HUES6 (cell line): ENCODE results near the gene DHX34.

Experiments used
- H3K27ac ChIP-seq: 2 replicates; pipeline ENCODE4 v1.7.0; 2013; ENCODE audit warnings: low read depth, mild to moderate bottlenecking, low read length, inconsistent platforms
- H3K27me3 ChIP-seq: 2 replicates; pipeline ENCODE4 v1.6.1; 2013; ENCODE audit warnings: low read length; ENCODE audit not compliant: control insufficient read depth, insufficient read depth
- H3K36me3 ChIP-seq: 2 replicates; pipeline ENCODE4 v1.6.1; 2013; ENCODE audit warnings: low read length; ENCODE audit not compliant: control insufficient read depth, insufficient read depth
- H3K4me1 ChIP-seq: 2 replicates; pipeline ENCODE4 v1.6.1; 2013; ENCODE audit warnings: low read length; ENCODE audit not compliant: control insufficient read depth, insufficient read depth
- H3K4me3 ChIP-seq: 2 replicates; pipeline ENCODE4 v1.5.1; 2013; ENCODE audit warnings: low read depth, low read length
- H3K9ac ChIP-seq: one replicate; pipeline ENCODE4 v1.6.1; 2013; ENCODE audit warnings: mild to moderate bottlenecking, low read length
- H3K9me3 ChIP-seq: 2 replicates; pipeline ENCODE4 v1.6.1; 2013; ENCODE audit warnings: low read depth, low read length; ENCODE audit not compliant: control insufficient read depth, insufficient read depth

DHX34 gene

GRCh38 chr19:47312366-47313006 is 36.6 kb upstream of the DHX34 start:
- Histone ChIP-seq H3K27me3 (no peaks in the 10 kb centered on the region), H3K36me3 (no peaks in the 10 kb centered on the region), H3K9ac (no peak overlapping the region), H3K27ac (no peak overlapping the region), H3K9me3 (no peaks in the 10 kb centered on the region), H3K4me3 (no peak overlapping the region), H3K4me1 (peaks cover 2% of the 10 kb centered on the region; the same call in 1 of the 2 replicates)

DNA sequence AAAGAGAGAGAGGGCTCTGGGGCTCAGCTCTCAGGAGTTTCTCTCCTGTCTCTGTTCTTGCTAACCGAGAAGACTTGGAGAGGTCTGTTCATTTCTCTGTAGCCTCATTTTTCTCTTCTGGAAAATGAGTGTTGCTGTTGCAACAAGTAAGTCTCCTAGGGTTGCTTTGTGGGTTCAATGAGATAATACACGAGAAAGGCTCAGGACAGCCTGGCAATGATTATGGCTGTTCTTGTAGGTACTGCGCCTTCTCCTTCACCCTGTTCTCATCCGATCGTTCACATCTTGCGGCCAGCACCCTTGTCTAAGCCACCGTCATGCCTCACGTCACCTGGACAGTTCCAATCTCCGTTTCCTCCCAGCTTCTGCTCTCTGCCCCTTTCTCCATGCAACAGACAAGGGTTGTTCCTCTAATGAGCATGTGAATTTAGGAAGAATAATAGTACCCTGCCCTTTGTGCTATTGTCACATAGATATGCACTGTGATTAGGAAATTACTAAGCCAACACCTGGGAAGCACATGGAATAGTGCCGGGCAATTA is 35.3 kb upstream of the DHX34 start:
- H3K36me3 ChIP-seq = no peaks in the 10 kb centered on the region
- peaks cover 2% of the 10 kb centered on the region; the same call in 1 of the 2 replicates for H3K4me1 ChIP-seq
- H3K27me3 ChIP-seq = no peaks in the 10 kb centered on the region
- no peak overlapping the region for H3K27ac ChIP-seq
- no peaks in the 10 kb centered on the region for H3K9me3 ChIP-seq
- no peak overlapping the region for H3K9ac ChIP-seq
- no peak overlapping the region for H3K4me3 ChIP-seq

GRCh38 chr19:47315125-47315821 is 33.8 kb upstream of the DHX34 start:
- Histone ChIP-seq H3K4me3 (no peak overlapping the region), H3K36me3 (no peaks in the 10 kb centered on the region), H3K9me3 (no peaks in the 10 kb centered on the region), H3K4me1 (peaks cover 2% of the 10 kb centered on the region; the same call in 1 of the 2 replicates), H3K27me3 (no peaks in the 10 kb centered on the region), H3K9ac (no peak overlapping the region), H3K27ac (no peak overlapping the region)

- Histone ChIP-seq H3K4me3 (no peak overlapping the region), H3K27me3 (no peaks in the 10 kb centered on the region), H3K4me1 (peaks cover 2% of the 10 kb centered on the region; the same call in 1 of the 2 replicates), H3K9me3 (no peaks in the 10 kb centered on the region), H3K27ac (no peak overlapping the region), H3K36me3 (no peaks in the 10 kb centered on the region), H3K9ac (no peak overlapping the region)
Measured at GRCh38 chr19:47316513-47316912, 32.6 kb upstream of the DHX34 start.

DNA sequence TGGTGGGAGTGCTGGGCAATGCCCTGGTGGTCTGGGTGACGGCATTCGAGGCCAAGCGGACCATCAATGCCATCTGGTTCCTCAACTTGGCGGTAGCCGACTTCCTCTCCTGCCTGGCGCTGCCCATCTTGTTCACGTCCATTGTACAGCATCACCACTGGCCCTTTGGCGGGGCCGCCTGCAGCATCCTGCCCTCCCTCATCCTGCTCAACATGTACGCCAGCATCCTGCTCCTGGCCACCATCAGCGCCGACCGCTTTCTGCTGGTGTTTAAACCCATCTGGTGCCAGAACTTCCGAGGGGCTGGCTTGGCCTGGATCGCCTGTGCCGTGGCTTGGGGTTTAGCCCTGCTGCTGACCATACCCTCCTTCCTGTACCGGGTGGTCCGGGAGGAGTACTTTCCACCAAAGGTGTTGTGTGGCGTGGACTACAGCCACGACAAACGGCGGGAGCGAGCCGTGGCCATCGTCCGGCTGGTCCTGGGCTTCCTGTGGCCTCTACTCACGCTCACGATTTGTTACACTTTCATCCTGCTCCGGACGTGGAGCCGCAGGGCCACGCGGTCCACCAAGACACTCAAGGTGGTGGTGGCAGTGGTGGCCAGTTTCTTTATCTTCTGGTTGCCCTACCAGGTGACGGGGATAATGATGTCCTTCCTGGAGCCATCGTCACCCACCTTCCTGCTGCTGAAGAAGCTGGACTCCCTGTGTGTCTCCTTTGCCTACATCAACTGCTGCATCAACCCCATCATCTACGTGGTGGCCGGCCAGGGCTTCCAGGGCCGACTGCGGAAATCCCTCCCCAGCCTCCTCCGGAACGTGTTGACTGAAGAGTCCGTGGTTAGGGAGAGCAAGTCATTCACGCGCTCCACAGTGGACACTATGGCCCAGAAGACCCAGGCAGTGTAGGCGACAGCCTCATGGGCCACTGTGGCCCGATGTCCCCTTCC is 28.9 kb upstream of the DHX34 start:
- no peaks in the 10 kb centered on the region for H3K27me3 ChIP-seq
- H3K9me3 ChIP-seq = no peaks in the 10 kb centered on the region
- no peak overlapping the region for H3K4me3 ChIP-seq
- peaks cover 2% of the 10 kb centered on the region; the same call in 1 of the 2 replicates for H3K4me1 ChIP-seq
- no peak overlapping the region for H3K27ac ChIP-seq
- no peaks in the 10 kb centered on the region for H3K36me3 ChIP-seq
- H3K9ac ChIP-seq = no peak overlapping the region

DNA sequence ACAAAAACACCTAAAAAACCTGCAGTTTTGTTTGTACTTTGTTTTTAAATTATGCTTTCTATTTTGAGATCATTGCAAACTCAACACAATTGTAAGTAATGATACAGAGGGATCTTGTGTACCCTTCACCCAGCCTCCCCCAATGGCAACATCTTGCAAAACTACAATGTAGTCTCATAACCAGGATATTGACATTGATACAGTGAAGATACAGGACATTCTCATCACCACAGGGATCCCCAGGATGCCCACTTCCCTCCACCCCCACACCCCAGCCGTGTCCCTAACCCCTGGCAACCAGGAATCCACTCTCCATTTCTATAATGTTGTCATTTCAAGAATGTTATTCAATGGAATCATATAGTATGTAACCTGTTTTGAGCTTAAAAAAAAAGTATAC is 27.5 kb upstream of the DHX34 start:
- Histone ChIP-seq H3K4me1 (no peaks in the 10 kb centered on the region), H3K9ac (no peak overlapping the region), H3K27ac (no peak overlapping the region), H3K9me3 (no peaks in the 10 kb centered on the region), H3K36me3 (no peaks in the 10 kb centered on the region), H3K27me3 (no peaks in the 10 kb centered on the region), H3K4me3 (no peak overlapping the region)

DNA sequence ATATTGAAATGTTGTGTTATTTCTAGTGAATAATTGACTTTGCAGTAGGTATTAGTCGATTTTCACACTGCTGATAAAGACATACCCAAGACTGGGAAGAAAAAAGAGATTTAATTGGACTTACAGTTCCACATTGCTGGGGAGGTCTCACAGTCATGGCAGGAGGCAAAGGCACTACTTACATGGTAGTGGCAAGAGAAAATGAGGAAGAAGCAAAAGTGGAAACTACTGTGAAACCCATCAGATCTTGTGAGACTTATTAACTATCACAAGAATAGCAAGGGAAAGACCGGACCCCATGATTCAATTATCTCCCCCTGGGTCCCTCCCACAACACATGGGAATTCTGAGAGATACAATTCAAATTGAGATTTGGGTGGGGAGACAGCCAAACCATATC is 27.1 kb upstream of the DHX34 start:
- H3K27me3 ChIP-seq = no peaks in the 10 kb centered on the region
- H3K36me3 ChIP-seq = no peaks in the 10 kb centered on the region
- no peaks in the 10 kb centered on the region for H3K9me3 ChIP-seq
- H3K4me3 ChIP-seq = no peak overlapping the region
- H3K4me1 ChIP-seq = no peaks in the 10 kb centered on the region
- no peak overlapping the region for H3K9ac ChIP-seq
- H3K27ac ChIP-seq = no peak overlapping the region

DNA sequence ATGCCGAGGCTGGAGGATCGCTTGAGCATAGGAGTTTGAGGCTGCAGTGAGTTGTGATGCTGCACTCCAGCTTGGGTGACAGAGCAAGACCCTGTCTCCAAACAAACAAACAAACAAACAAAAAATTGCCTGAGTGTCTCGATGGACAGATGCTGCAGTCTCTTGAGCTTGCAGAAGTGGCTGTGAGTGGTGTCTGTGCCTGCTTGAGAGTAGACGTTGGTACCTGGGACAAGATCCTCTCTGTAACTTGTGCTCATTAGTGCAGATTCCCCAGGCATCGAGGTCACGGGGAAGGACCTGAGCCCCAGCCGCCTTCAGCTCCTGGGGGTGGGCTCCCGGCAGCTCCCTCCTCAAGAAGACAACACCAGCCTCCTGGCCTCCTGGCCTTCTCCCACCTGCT is 25.7 kb upstream of the DHX34 start:
- Histone ChIP-seq H3K27me3 (no peaks in the 10 kb centered on the region), H3K9ac (no peak overlapping the region)

DNA sequence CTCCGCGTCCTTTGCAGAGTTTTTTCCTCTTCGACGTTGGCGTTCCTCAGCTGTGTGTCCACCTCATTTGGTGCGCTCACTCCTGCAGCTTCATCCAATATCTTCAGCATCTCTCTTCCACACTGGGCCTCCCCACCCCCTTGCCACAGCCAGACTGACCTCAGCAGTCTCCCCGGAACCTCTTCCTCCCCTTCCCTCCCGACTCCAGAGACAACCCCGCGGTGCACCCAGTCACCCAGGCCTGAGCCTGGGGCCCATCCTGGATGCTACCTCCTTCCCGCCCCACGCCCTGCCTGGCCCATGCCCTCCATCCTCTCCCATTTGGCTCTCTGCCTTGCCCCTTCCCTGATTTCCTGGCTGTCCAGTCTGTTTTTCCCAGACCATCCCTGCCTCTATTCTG is 25.2 kb upstream of the DHX34 start:
- Histone ChIP-seq H3K36me3 (no peaks in the 10 kb centered on the region), H3K4me3 (no peak overlapping the region), H3K27me3 (no peaks in the 10 kb centered on the region), H3K9ac (no peak overlapping the region), H3K27ac (no peak overlapping the region), H3K4me1 (no peaks in the 10 kb centered on the region), H3K9me3 (no peaks in the 10 kb centered on the region)

More for the DNA sequence above, 25.7 kb upstream of the DHX34 start:
- Histone ChIP-seq H3K4me1 (no peaks in the 10 kb centered on the region), H3K9me3 (no peaks in the 10 kb centered on the region), H3K4me3 (no peak overlapping the region), H3K36me3 (no peaks in the 10 kb centered on the region), H3K27ac (no peak overlapping the region)

- no peaks in the 10 kb centered on the region for H3K4me1 ChIP-seq
- no peak overlapping the region for H3K9ac ChIP-seq
- H3K27ac ChIP-seq = no peak overlapping the region
Measured at GRCh38 chr19:47324502-47324901, 24.6 kb upstream of the DHX34 start.

More at GRCh38 chr19:47324502-47324901, 24.6 kb upstream of the DHX34 start:
- H3K36me3 ChIP-seq = no peaks in the 10 kb centered on the region
- no peak overlapping the region for H3K4me3 ChIP-seq
- no peaks in the 10 kb centered on the region for H3K9me3 ChIP-seq
- H3K27me3 ChIP-seq = no peaks in the 10 kb centered on the region
